LHCN-M2 (cell line): ENCODE results near the gene TSC2. TPM values are rescaled to one million over a fixed set of nuclear protein-coding genes. Genes with fewer than 3 reads are reported as not detected.
"Not testable (repeated sequence)": the region's sequence is repeated elsewhere in the genome, so short reads cannot be mapped to it uniquely, and the experiment has no call there.

Experiments
- DNase-seq: peaks from one replicate; pipeline ENCODE4 v3.0.0-alpha.2; 2012; ENCODE audit warnings: low read depth
- total RNA-seq: library from RNA; depleted of rRNA; stranded (reverse); fragments of >200 nt; gene quantifications from 2 replicates; pipeline ENCODE4 v1.2.3, GENCODE V29; 2014

Gene TSC2
- total RNA-seq, 1 experiment from 2014 or later = 52.2 TPM

DNA sequence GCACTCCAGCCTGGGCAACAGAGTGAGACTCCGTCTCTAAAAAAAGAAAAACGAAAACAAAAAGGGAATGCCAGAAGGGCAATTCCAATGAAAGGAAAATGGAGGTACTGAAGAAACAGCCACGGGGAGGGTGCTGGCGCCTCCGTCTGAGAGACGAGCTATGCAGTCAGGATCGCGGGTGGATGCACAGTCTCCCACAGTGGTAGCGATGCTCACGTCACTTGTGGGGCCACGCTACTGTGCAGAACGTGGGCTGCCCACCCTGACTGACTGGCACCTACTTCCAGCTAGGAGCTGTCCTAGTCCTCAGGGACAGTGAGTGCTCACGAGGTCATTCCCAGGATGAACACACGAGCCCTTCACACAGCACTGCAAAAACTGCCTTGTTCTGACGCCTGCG, 53.8 kb downstream of the TSC2 start:
- DNase-seq = not testable (repeated sequence)

DNA sequence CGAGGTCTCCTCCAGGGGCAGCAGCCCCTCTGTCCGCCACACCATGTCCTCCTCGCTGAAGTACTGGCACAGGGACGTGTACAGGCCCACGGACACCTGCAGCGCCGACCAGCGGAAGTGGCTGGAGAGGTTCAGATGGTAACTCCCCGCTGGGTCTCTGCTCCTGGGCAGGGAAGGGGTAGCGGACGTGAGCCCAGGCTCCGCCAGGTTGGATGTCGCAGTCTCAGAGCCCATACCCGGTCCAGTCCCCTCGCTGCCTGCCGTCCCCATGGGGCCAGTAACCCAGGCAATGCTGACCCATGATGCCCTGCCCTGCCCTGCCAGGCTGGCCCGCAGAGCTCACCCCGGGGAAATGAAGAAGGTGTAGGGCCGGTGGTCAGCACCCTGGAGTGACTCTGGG, 54.7 kb downstream of the TSC2 start:
- no peak for DNase-seq

GRCh38 chr16:2104464-2104863, 56.7 kb downstream of the TSC2 start:
- DNase-seq = not testable (repeated sequence)

DNA sequence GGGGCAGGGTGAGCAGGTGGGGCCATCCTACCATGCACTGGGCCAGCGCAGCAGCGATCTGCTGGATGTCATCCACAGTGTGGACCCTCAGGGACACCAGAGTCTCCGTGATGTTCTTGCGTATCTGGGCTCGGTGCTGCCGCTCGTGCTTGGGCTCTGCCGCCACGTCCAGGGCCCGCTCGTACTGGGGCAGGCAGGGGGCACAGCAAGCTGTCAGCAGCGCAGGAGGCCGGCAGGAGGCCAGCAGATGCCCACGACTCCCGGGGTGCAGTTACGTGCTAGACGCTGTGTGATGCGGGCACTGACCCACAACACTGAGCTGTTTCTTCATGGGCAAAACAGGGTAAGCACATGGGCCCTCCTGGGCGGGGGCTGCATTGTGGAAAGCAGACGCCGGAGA, 57.5 kb downstream of the TSC2 start:
- not testable (repeated sequence) for DNase-seq

GRCh38 chr16:2105769-2106168, 58.0 kb downstream of the TSC2 start:
- not testable (repeated sequence) for DNase-seq

- DNase-seq = not testable (repeated sequence)
Measured at GRCh38 chr16:2106211-2106610, 58.4 kb downstream of the TSC2 start.

DNA sequence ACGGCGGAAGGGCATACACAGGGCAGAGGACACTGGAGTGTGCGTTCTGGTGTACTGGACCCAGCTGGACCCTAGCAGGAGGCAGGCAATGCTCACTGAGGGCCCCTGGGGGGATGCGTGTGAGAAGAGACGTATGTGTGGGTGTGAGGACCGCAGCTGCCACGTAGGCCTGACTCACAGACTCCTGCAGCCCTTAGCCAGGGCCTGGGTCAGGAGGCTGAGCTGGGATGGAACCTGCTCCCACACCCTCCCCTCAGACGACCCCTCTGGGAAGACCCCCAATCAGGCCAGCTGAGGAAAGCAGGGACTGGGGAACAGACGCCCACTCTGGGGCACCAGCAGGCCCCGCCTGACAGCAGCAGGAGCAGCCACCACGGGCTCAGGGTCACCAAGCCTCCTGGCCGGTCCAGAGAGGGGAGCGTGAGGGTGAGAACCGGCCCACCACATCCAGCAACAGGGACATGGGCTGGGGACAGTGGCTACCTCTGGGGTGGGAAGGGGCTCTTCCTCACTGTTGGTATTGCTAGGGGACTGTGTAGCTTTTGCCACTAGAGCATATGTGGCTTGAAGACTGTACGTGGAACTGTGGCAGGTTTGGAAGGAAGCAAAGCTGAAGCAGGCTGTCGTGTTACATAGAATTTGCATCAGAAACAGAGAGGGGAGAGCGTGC, 59.5 kb downstream of the TSC2 start:
- peak; percentile 93 for DNase-seq

GRCh38 chr16:2107791-2108125, 60.0 kb downstream of the TSC2 start:
- DNase-seq = not testable (repeated sequence)

- DNase-seq = not testable (repeated sequence)
Measured at GRCh38 chr16:2108446-2109270, 60.9 kb downstream of the TSC2 start.

GRCh38 chr16:2109271-2109580, 61.4 kb downstream of the TSC2 start:
- DNase-seq = not testable (repeated sequence)

- not testable (repeated sequence) for DNase-seq
Measured at GRCh38 chr16:2109872-2110271, 62.1 kb downstream of the TSC2 start.

GRCh38 chr16:2110332-2111008, 62.7 kb downstream of the TSC2 start:
- DNase-seq = not testable (repeated sequence)

GRCh38 chr16:2111009-2111353, 63.2 kb downstream of the TSC2 start:
- DNase-seq = not testable (repeated sequence)

DNA sequence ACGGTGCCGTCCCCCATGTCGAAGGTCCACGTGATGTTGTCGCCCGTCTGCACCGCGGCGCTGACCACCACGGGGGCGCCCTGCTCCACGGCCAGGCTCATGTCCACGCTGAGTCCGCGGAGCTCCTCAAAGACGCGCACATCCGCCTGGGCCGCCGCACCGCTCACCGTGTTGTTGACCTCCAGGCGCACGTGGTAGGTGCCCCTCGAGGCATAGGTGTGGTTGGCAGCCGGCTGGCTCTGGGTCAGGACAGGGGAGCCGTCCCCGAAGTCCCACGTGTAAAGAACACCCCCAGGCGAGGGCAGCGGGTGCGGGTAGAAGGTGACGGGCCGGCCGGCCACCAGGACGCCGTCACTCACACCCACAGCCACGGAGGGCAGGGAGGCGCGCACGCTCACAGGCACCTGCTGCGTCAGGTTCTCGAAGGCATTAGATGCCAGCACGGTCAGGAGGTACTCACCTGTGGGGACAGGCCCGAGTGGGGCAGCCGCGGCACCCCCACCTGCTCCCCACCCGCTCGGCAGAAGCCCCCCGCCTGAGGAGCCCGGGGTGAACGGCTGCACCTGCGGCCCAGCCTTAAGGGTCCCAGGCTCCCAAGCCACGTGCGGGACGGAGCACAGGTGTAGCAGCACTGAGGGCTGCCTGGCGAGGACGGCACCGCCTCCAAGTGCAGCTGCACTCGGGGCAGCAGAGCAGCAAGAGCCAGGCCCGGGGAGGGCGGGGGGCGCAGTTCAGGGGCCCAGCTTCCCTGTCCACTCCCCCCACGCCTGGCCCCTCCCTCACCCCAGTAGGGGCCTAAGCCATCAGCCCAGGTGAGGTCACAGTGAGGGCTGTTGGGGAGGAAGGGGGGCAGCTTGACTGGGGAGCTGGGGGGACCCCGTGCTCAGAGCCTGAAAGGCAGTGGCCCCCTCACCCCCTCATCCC, 63.9 kb downstream of the TSC2 start:
- not testable (repeated sequence) for DNase-seq

DNA sequence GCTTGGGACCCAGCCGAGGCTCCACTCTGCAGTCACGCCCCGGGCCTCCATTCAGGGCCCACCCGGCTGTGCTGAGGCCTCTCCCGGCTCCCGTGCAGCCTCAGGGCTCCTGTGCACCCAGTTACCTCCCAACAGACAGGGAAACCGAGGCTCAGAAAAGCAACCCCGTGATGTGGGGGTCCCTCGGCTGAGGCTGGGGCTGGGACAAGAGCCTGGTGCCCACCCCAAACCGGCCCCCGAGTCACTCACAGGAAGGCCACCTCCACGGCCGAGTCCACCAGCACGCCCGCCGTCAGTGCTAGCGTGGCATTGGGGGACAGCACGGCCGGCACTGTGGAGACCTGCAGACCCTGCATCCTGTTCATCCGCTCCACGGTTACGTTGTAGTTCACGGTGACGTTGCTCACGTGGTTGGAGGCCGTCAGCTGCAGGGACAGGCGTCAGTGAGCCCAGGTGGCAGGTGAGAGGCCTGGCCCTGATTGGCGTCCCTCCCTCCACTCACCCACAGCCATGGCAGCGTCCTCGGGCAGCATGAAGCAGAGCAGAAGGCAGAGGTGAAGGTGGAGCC, 64.8 kb downstream of the TSC2 start:
- DNase-seq = not testable (repeated sequence)

DNA sequence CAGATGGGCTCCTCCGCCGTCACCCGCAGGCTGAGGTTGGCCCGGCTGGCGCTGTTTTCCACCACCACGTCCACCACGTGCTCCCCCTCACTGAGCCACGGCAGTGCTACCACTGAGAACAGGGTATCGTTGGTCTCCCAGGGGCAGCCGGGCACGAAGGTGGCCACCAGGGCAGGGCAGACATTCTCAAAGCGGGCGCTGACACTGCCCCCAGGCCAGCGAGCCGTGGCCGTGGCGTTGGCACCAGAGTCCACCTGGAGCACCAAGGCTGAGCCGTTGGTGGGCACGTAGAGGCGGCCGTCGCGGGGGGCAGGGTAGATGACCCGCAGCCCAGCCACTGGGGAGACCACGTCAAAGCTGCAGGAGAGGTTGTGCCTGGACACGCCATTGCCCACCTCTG, 66.4 kb downstream of the TSC2 start:
- not testable (repeated sequence) for DNase-seq

GRCh38 chr16:2114885-2115590, 67.3 kb downstream of the TSC2 start:
- not testable (repeated sequence) for DNase-seq

DNA sequence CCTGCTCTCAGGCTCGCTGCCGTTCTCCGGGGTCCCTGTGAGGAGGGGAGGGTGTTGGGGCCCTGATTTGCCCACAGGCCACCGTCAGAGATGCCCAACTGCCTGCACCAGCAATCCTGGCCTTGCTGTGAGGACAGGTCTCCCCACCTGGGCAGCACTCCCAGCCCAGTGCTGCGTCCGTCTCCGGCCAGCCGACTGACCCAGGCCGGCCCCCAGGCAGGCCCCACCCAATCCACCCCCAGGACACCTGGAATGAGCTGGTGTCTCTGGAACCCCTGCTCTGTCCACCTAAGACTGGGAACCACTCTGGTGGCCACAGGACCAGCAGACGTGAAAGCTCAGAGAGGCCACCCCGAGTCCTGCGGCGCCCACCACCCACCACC, 67.8 kb downstream of the TSC2 start:
- DNase-seq = no peak

DNA sequence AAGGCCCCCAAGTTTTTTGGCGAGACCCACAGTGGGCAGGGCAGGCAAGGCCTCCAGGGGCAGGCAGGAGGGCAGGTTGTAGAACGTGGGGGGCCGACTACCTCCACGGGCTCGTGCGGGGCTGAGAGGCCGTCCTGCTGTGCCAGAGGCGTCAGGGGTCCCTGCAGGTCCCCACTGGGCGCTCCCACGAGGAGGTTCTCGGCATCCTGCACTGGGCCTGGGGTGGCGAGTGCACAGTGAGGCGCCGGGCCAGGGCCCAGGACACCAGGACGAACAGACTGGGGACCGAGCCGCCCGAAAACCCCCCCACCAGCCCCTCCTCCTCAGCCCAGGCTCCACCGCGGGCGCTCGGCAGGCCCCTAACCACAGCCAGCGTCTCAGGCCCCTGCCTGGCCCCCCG, 68.6 kb downstream of the TSC2 start:
- DNase-seq = not testable (repeated sequence)

DNA sequence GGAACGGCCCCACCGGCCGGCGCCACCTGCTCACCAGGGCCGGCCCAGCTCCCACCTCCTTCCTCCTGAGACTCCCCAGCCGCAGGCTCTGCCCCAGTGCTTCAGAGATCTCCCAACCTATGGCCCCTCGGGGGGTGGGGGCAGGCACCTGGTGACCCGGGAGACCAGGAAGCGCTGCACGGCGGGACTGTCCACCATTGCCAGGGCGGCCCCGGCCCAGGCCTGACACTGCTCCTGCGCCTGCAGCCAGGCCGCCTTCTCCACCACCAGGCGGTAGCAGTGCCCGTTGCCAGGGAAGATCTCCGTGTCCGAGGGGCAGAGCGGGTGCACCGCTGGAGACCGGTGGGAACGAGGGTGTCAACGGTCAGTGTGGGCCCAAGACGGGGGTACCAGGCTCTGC, 69.6 kb downstream of the TSC2 start:
- not testable (repeated sequence) for DNase-seq
